Thyroid gland (tissue), 4 donors: ENCODE measurements around the gene CLOCK. TPM values are rescaled to one million over a fixed set of nuclear protein-coding genes. Genes with fewer than 3 reads are reported as not detected.

Experiments used
- DNase-seq, 2 donors: peaks; one replicate each; pipeline ENCODE4 v3.0.0-alpha.2; 2019
- H3K27ac ChIP-seq, 3 donors: fragments of 200-600 bp; sonication (generic); 1 replicate in 2 of 3; 2 replicates in 1 of 3; pipeline ENCODE4 v1.5.1; 2016 to 2019; ENCODE audit warnings: mild to moderate bottlenecking in 1 of 3, moderate library complexity in 1 of 3
- H3K27me3 ChIP-seq: fragments of 200-600 bp; sonication (generic); one replicate; pipeline ENCODE4 v1.5.1; 2019
- H3K36me3 ChIP-seq, 2 donors: fragments of 200-600 bp; sonication (generic); one replicate each; pipeline ENCODE4 v1.5.1; 2016 to 2019
- H3K4me1 ChIP-seq, 2 donors: fragments of 200-600 bp; sonication (generic); one replicate each; pipeline ENCODE4 v1.5.1; 2017 to 2019
- H3K4me3 ChIP-seq, 3 donors: fragments of 200-600 bp; sonication (generic); replicated peaks in 1 of 3; 1 replicate in 2 of 3; 2 replicates in 1 of 3; pipeline ENCODE4 v1.5.1; 2016; ENCODE audit warnings: mild to moderate bottlenecking in 1 of 3
- H3K9me3 ChIP-seq: fragments of 200-600 bp; sonication (generic); one replicate; pipeline ENCODE4 v1.5.1; 2017
- POLR2A ChIP-seq, 2 donors: fragments of 450-650 bp; IDR thresholded peaks; one replicate each; pipeline ENCODE4 v1.6.1; 2017; ENCODE audit warnings: antibody characterized with exemption in 2 of 2, mild to moderate bottlenecking in 2 of 2, moderate library complexity in 1 of 2
- WGBS, 2 donors: methylation state at CpG; one replicate each; pipeline ENCODE4 v1.1.5; 2017; 5-methylcytosine and 5-hydroxymethylcytosine counted together
- intact Hi-C: fragments of 100-400 bp; cut with DNase I; formaldehyde crosslinking; loops from one replicate; pipeline ENCODE4 v1.15.1; 2023
- total RNA-seq, 4 donors: library from RNA; depleted of rRNA; stranded (reverse); fragments of >200 nt; gene quantifications; one replicate each; pipeline ENCODE4 v1.2.3, GENCODE V29; 2016
- TF ChIP-seq, protein P1 (sequence below), 6 experiments: fragments of 200-600 bp in 3 of 6; fragments of 450-650 bp in 3 of 6; sonication (generic) in 3 of 6; IDR thresholded peaks; one replicate each; pipeline ENCODE4 v1.5.1; 2016 to 2019; ENCODE audit warnings: antibody characterized with exemption in 6 of 6, mild to moderate bottlenecking in 2 of 6, inconsistent platforms in 1 of 6, moderate library complexity in 1 of 6

The CLOCK gene
- total RNA-seq, 4 donors from 2014 or later: 26.1 to 60.3 (median 31.6) TPM

- no peak for DNase-seq
- H3K27ac ChIP-seq: no peak overlapping the region
- peaks cover 27% of the 10 kb centered on the region in 2 donors for H3K36me3 ChIP-seq
- H3K4me1 ChIP-seq: no peaks in the 10 kb centered on the region
- H3K4me3 ChIP-seq: no peak overlapping the region
- intact Hi-C loops: no loop called here
- H3K27me3 ChIP-seq: no peaks in the 10 kb centered on the region
- TF ChIP-seq, protein P1, sequence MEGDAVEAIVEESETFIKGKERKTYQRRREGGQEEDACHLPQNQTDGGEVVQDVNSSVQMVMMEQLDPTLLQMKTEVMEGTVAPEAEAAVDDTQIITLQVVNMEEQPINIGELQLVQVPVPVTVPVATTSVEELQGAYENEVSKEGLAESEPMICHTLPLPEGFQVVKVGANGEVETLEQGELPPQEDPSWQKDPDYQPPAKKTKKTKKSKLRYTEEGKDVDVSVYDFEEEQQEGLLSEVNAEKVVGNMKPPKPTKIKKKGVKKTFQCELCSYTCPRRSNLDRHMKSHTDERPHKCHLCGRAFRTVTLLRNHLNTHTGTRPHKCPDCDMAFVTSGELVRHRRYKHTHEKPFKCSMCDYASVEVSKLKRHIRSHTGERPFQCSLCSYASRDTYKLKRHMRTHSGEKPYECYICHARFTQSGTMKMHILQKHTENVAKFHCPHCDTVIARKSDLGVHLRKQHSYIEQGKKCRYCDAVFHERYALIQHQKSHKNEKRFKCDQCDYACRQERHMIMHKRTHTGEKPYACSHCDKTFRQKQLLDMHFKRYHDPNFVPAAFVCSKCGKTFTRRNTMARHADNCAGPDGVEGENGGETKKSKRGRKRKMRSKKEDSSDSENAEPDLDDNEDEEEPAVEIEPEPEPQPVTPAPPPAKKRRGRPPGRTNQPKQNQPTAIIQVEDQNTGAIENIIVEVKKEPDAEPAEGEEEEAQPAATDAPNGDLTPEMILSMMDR (IDR thresholded peaks at IDR 0.05): no peak
- no peak for TF ChIP-seq POLR2A (IDR thresholded peaks at IDR 0.05)
- no peaks in the 10 kb centered on the region for H3K9me3 ChIP-seq
- WGBS, 2 donors: 84 to 91% methylated on average over 3 of the region's 3 CpGs
Observed at GRCh38 chr4:55416176-55416575, 130.5 kb downstream of the CLOCK start.

DNA sequence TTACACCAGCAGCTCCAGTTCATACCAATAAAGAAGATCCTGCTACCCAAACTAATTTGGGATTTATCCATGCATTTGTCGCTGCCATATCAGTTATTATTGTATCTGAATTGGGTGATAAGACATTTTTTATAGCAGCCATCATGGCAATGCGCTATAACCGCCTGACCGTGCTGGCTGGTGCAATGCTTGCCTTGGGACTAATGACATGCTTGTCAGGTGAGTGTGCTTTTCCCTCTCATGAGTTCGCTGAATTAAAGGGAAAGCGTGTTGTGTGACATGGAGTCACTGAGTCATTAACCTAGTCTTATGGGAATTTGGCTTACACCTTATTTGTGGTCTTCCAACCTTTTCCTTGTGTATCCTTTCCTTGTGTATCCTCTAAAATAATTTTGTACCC lies 135.1 kb downstream of the CLOCK start:
- H3K27me3 ChIP-seq: no peaks in the 10 kb centered on the region
- no peak overlapping the region for H3K27ac ChIP-seq
- intact Hi-C loops: no loop called here
- H3K4me3 ChIP-seq: no peak overlapping the region
- TF ChIP-seq, protein P1 (IDR thresholded peaks at IDR 0.05): no peak
- TF ChIP-seq POLR2A (IDR thresholded peaks at IDR 0.05): no peak
- H3K4me1 ChIP-seq: peaks cover 0 to 5% of the 10 kb centered on the region in 2 donors
- DNase-seq: no peak
- H3K36me3 ChIP-seq: peaks cover 2 to 14% of the 10 kb centered on the region in 2 donors
- WGBS, 2 donors: 95 to 97% methylated on average over 6 of the region's 6 CpGs
- H3K9me3 ChIP-seq: no peaks in the 10 kb centered on the region

GRCh38 chr4:55410431-55410830 lies 136.3 kb downstream of the CLOCK start:
- Histone ChIP-seq H3K27ac (no peak overlapping the region), H3K4me3 (no peak overlapping the region), H3K27me3 (no peaks in the 10 kb centered on the region), H3K36me3 (peaks cover 6 to 7% of the 10 kb centered on the region in 2 donors), H3K4me1 (peaks cover 0 to 5% of the 10 kb centered on the region in 2 donors), H3K9me3 (no peaks in the 10 kb centered on the region)
- TF ChIP-seq POLR2A (IDR thresholded peaks at IDR 0.05): no peak
- TF ChIP-seq, protein P1 (IDR thresholded peaks at IDR 0.05): no peak
- intact Hi-C loops: no loop called here
- no peak for DNase-seq
- WGBS, 2 donors: 95 to 97% methylated on average over 8 of the region's 8 CpGs

GRCh38 chr4:55409468-55410171 lies 137.1 kb downstream of the CLOCK start:
- H3K4me3 ChIP-seq: no peak overlapping the region
- TF ChIP-seq POLR2A (IDR thresholded peaks at IDR 0.05): no peak
- TF ChIP-seq, protein P1 (IDR thresholded peaks at IDR 0.05): no peak

DNA sequence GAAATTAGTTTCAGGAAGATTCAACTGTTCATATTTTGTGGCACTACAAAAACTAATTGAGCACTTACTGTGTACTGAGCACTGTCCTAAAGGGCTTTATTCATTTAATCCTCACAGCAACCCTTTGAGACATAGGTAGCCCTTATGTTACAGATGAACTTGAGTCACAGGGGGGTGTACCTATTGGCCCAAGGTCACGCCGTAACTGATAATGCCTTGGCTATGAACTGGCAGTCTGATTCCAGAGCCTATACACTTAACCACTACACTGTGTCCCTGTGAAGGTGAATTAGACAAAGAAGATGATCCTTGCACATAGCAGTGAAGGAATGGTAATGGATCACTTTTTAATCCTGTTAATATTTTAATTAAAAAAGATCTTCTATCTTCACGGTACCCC lies 138.9 kb downstream of the CLOCK start:
- peaks cover 7 to 8% of the 10 kb centered on the region in 2 donors for H3K36me3 ChIP-seq
- WGBS, 2 donors: 62 to 79% methylated on average over 3 of the region's 3 CpGs

More at GRCh38 chr4:55409468-55410171, 137.1 kb downstream of the CLOCK start:
- H3K27ac ChIP-seq: no peak overlapping the region
- no peaks in the 10 kb centered on the region for H3K27me3 ChIP-seq
- H3K9me3 ChIP-seq: no peaks in the 10 kb centered on the region
- H3K4me1 ChIP-seq: peaks cover 0 to 5% of the 10 kb centered on the region in 2 donors
- peaks cover 8 to 10% of the 10 kb centered on the region in 2 donors for H3K36me3 ChIP-seq
- 57 to 66% methylated on average over 10 of the region's 10 CpGs for WGBS, 2 donors
- intact Hi-C loops: no loop called here
- DNase-seq: no peak

More for the DNA sequence above, 138.9 kb downstream of the CLOCK start:
- intact Hi-C loops: no loop called here
- DNase-seq: no peak
- Histone ChIP-seq H3K4me1 (peaks cover 0 to 5% of the 10 kb centered on the region in 2 donors), H3K27ac (no peak overlapping the region), H3K4me3 (no peak overlapping the region), H3K27me3 (no peaks in the 10 kb centered on the region), H3K9me3 (no peaks in the 10 kb centered on the region)
- TF ChIP-seq, protein P1 (IDR thresholded peaks at IDR 0.05): no peak
- TF ChIP-seq POLR2A (IDR thresholded peaks at IDR 0.05): no peak
